SJSA1 (cell line): ENCODE data around the gene HLA-A. TPM values are rescaled to one million over a fixed set of nuclear protein-coding genes. Genes with fewer than 3 reads are reported as not detected.

ENCODE experiments used
- DNase-seq, 2 experiments: peaks; one replicate each; pipeline ENCODE4 v3.0.0-alpha.2; 2015 to 2020; ENCODE audit warnings: low spot score in 2 of 2, low read depth in 1 of 2
- H3K27ac ChIP-seq: fragments of 250-450 bp; sonication (Bioruptor Pico); 2 replicates; pipeline ENCODE4 v1.5.1; 2020; ENCODE audit warnings: mild to moderate bottlenecking, moderate library complexity
- H3K27me3 ChIP-seq: fragments of 250-450 bp; sonication (Bioruptor Pico); replicated peaks from 2 replicates; pipeline ENCODE4 v1.5.1; 2020; ENCODE audit warnings: mild to moderate bottlenecking, moderate library complexity
- H3K36me3 ChIP-seq: fragments of 250-450 bp; sonication (Bioruptor Pico); 2 replicates; pipeline ENCODE4 v1.5.1; 2020; ENCODE audit warnings: mild to moderate bottlenecking
- H3K4me1 ChIP-seq: fragments of 250-450 bp; sonication (Bioruptor Pico); replicated peaks from 2 replicates; pipeline ENCODE4 v1.6.1; 2021; ENCODE audit warnings: mild to moderate bottlenecking
- H3K4me3 ChIP-seq: fragments of 250-450 bp; sonication (Bioruptor Pico); 2 replicates; pipeline ENCODE4 v1.5.1; 2020; ENCODE audit warnings: mild to moderate bottlenecking
- H3K9me3 ChIP-seq: fragments of 250-450 bp; sonication (Bioruptor Pico); replicated peaks from 2 replicates; pipeline ENCODE4 v1.5.1; 2020; ENCODE audit warnings: mild to moderate bottlenecking
- total RNA-seq: library from RNA; depleted of rRNA; stranded (reverse); fragments of >200 nt; shearing (Covaris generic); gene quantifications from 2 replicates; pipeline ENCODE4 v1.2.3, GENCODE V29; 2014; rRNA removed

HLA-A gene
- 1,534 and 1,583 TPM in 2 replicates for total RNA-seq

GRCh38 chr6:29942275-29943052 lies at the start of gene HLA-A:
HLA-A (plus strand) TSS chr6:29942532; CDS start chr6:29942554, 22 bp downstream.
- Histone ChIP-seq H3K4me3 (peak within 1 kb of the TSS; percentile 75), H3K27me3 (no peaks in the 10 kb centered on the region), H3K9me3 (no peaks in the 10 kb centered on the region), H3K36me3 (peaks cover 39% of the 10 kb centered on the region), H3K4me1 (peaks cover 6% of the 10 kb centered on the region), H3K27ac (peak within 1 kb of the TSS; percentile 95)
- DNase-seq: peak; percentile 94 to 95

- no peaks in the 10 kb centered on the region for H3K27me3 ChIP-seq
- H3K36me3 ChIP-seq: no peaks in the 10 kb centered on the region
- no peak overlapping the region for H3K4me3 ChIP-seq
- H3K27ac ChIP-seq: no peak overlapping the region
- no peaks in the 10 kb centered on the region for H3K4me1 ChIP-seq
- H3K9me3 ChIP-seq: no peaks in the 10 kb centered on the region
- DNase-seq: peak in 1 of 2 experiments; percentile 17
These were observed 49.6 kb upstream of the HLA-A start for GRCh38 chr6:29892696-29893095.

GRCh38 chr6:29899281-29899680 lies 43.1 kb upstream of the HLA-A start:
- Histone ChIP-seq H3K4me3 (no peak overlapping the region), H3K9me3 (no peaks in the 10 kb centered on the region), H3K27ac (no peak overlapping the region), H3K27me3 (no peaks in the 10 kb centered on the region), H3K4me1 (no peaks in the 10 kb centered on the region), H3K36me3 (no peaks in the 10 kb centered on the region)
- DNase-seq: no peak

- 0 out of 2 replicates have a peak, but pooled peaks cover 5% of the 10 kb centered on the region for H3K27me3 ChIP-seq
- H3K4me1 ChIP-seq: no peaks in the 10 kb centered on the region; the same call in 1 of the 2 replicates
- DNase-seq: no peak
- no peaks in the 10 kb centered on the region for H3K36me3 ChIP-seq
- H3K4me3 ChIP-seq: no peak overlapping the region
- no peak overlapping the region for H3K27ac ChIP-seq
- H3K9me3 ChIP-seq: no peaks in the 10 kb centered on the region
These were observed 37.0 kb upstream of the HLA-A start for GRCh38 chr6:29905286-29905685.

- H3K27ac ChIP-seq: no peak overlapping the region
- H3K36me3 ChIP-seq: no peaks in the 10 kb centered on the region
- H3K9me3 ChIP-seq: no peaks in the 10 kb centered on the region
- H3K27me3 ChIP-seq: 0 out of 2 replicates have a peak, but pooled peaks cover 5% of the 10 kb centered on the region
- no peak overlapping the region for H3K4me3 ChIP-seq
- DNase-seq: no peak
- no peaks in the 10 kb centered on the region; the same call in 1 of the 2 replicates for H3K4me1 ChIP-seq
These were observed 34.5 kb upstream of the HLA-A start for GRCh38 chr6:29907637-29908340.

GRCh38 chr6:29908341-29908662 lies 34.0 kb upstream of the HLA-A start:
- no peaks in the 10 kb centered on the region; the same call in 1 of the 2 replicates for H3K4me1 ChIP-seq
- H3K9me3 ChIP-seq: no peaks in the 10 kb centered on the region
- no peaks in the 10 kb centered on the region for H3K36me3 ChIP-seq
- H3K27me3 ChIP-seq: 0 out of 2 replicates have a peak, but pooled peaks cover 5% of the 10 kb centered on the region
- no peak overlapping the region for H3K27ac ChIP-seq
- H3K4me3 ChIP-seq: no peak overlapping the region
- no peak for DNase-seq

- no peak overlapping the region for H3K27ac ChIP-seq
- DNase-seq: no peak
- H3K9me3 ChIP-seq: no peaks in the 10 kb centered on the region
These were observed 33.6 kb upstream of the HLA-A start for GRCh38 chr6:29908710-29909109.

GRCh38 chr6:29909985-29910384 lies 32.3 kb upstream of the HLA-A start:
- Histone ChIP-seq H3K9me3 (no peaks in the 10 kb centered on the region), H3K4me3 (no peak overlapping the region), H3K36me3 (no peaks in the 10 kb centered on the region), H3K27ac (no peak overlapping the region), H3K4me1 (no peaks in the 10 kb centered on the region; the same call in 1 of the 2 replicates), H3K27me3 (0 out of 2 replicates have a peak, but pooled peaks cover 1% of the 10 kb centered on the region)
- peak in 1 of 2 experiments; percentile 14 for DNase-seq

More at GRCh38 chr6:29908710-29909109, 33.6 kb upstream of the HLA-A start:
- Histone ChIP-seq H3K4me1 (no peaks in the 10 kb centered on the region; the same call in 1 of the 2 replicates), H3K36me3 (no peaks in the 10 kb centered on the region), H3K4me3 (no peak overlapping the region), H3K27me3 (0 out of 2 replicates have a peak, but pooled peaks cover 5% of the 10 kb centered on the region)

- no peak overlapping the region for H3K27ac ChIP-seq
- H3K36me3 ChIP-seq: no peaks in the 10 kb centered on the region
- H3K4me3 ChIP-seq: no peak overlapping the region
- no peaks in the 10 kb centered on the region for H3K27me3 ChIP-seq
- no peak for DNase-seq
- H3K4me1 ChIP-seq: no peaks in the 10 kb centered on the region; the same call in 1 of the 2 replicates
- no peaks in the 10 kb centered on the region for H3K9me3 ChIP-seq
These were observed 29.5 kb upstream of the HLA-A start for GRCh38 chr6:29912840-29913239.

- Histone ChIP-seq H3K27me3 (peaks cover 9% of the 10 kb centered on the region; the same call in 1 of the 2 replicates), H3K4me3 (no peak overlapping the region), H3K27ac (no peak overlapping the region), H3K4me1 (no peaks in the 10 kb centered on the region), H3K9me3 (no peaks in the 10 kb centered on the region), H3K36me3 (no peaks in the 10 kb centered on the region)
- no peak for DNase-seq
These were observed 25.6 kb upstream of the HLA-A start for GRCh38 chr6:29916741-29917140.

GRCh38 chr6:29917857-29918256 lies 24.5 kb upstream of the HLA-A start:
- no peaks in the 10 kb centered on the region for H3K36me3 ChIP-seq
- H3K27me3 ChIP-seq: peaks cover 9% of the 10 kb centered on the region; the same call in 1 of the 2 replicates
- H3K4me3 ChIP-seq: no peak overlapping the region
- no peak overlapping the region for H3K27ac ChIP-seq
- no peak for DNase-seq
- H3K9me3 ChIP-seq: no peaks in the 10 kb centered on the region
- no peaks in the 10 kb centered on the region for H3K4me1 ChIP-seq

GRCh38 chr6:29919506-29920445 lies 22.6 kb upstream of the HLA-A start:
- Histone ChIP-seq H3K9me3 (no peaks in the 10 kb centered on the region), H3K27ac (no peak overlapping the region), H3K27me3 (peaks cover 9% of the 10 kb centered on the region; the same call in 1 of the 2 replicates), H3K36me3 (no peaks in the 10 kb centered on the region), H3K4me1 (no peaks in the 10 kb centered on the region), H3K4me3 (no peak overlapping the region)
- no peak for DNase-seq

- Histone ChIP-seq H3K27me3 (peaks cover 4% of the 10 kb centered on the region; the same call in 1 of the 2 replicates), H3K9me3 (no peaks in the 10 kb centered on the region; the same call in 1 of the 2 replicates), H3K27ac (no peak overlapping the region), H3K4me3 (no peak overlapping the region), H3K36me3 (peaks cover 4% of the 10 kb centered on the region), H3K4me1 (peaks cover 14% of the 10 kb centered on the region)
- no peak for DNase-seq
These were observed 18.0 kb upstream of the HLA-A start for GRCh38 chr6:29924287-29924686.
